Erythroblast (primary cell): ENCODE data around the gene PAQR8.

ENCODE experiments used
- GATA1 ChIP-seq: IDR thresholded peaks from 2 replicates; pipeline ENCODE4 v1.6.1; 2011; ENCODE audit warnings: low read depth, mild to moderate bottlenecking, control low read depth, low read length, moderate library complexity
- POLR2A ChIP-seq: IDR thresholded peaks from 2 replicates; pipeline ENCODE4 v1.6.1; 2011; ENCODE audit warnings: mild to moderate bottlenecking, low read length

GRCh38 chr6:52399511-52400312 lies 37.8 kb downstream of the PAQR8 start:
- no peak for TF ChIP-seq POLR2A
- no peak for TF ChIP-seq GATA1
